ENCODE measurements around the gene RGS14. TPM values are rescaled to one million over a fixed set of nuclear protein-coding genes. Genes with fewer than 3 reads are reported as not detected.

RGS14 gene
- total RNA-seq, 4 donors from 2014 or later = 16.5 to 49.6 (median 24.4) TPM

GRCh38 chr5:177405805-177406204, 48.1 kb downstream of the RGS14 start:
- Histone ChIP-seq H3K9me3 (no peaks in the 10 kb centered on the region), H3K4me1 (peaks cover 20 to 40% (median 31%) of the 10 kb centered on the region in 4 donors), H3K27ac (no peak overlapping the region), H3K27me3 (peaks cover 31% of the 10 kb centered on the region), H3K36me3 (no peaks in the 10 kb centered on the region), H3K4me3 (no peak overlapping the region)
- no peak for TF ChIP-seq POLR2A (IDR thresholded peaks at IDR 0.05)
- no peak for TF ChIP-seq POLR2AphosphoS5 (IDR thresholded peaks at IDR 0.05)
- no peak for TF ChIP-seq EP300 (IDR thresholded peaks at IDR 0.05; ENCODE audit: low read depth)
- TF ChIP-seq, protein P1, sequence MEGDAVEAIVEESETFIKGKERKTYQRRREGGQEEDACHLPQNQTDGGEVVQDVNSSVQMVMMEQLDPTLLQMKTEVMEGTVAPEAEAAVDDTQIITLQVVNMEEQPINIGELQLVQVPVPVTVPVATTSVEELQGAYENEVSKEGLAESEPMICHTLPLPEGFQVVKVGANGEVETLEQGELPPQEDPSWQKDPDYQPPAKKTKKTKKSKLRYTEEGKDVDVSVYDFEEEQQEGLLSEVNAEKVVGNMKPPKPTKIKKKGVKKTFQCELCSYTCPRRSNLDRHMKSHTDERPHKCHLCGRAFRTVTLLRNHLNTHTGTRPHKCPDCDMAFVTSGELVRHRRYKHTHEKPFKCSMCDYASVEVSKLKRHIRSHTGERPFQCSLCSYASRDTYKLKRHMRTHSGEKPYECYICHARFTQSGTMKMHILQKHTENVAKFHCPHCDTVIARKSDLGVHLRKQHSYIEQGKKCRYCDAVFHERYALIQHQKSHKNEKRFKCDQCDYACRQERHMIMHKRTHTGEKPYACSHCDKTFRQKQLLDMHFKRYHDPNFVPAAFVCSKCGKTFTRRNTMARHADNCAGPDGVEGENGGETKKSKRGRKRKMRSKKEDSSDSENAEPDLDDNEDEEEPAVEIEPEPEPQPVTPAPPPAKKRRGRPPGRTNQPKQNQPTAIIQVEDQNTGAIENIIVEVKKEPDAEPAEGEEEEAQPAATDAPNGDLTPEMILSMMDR (IDR thresholded peaks at IDR 0.05) = no peak
- DNase-seq = peak; percentile 61
- intact Hi-C loops (cut with DNase I; ENCODE audit: low total_unique reads) = no loop called here
- WGBS, 2 donors (ENCODE audit: low coverage in 1 of 2) = 69% methylated on average over 5 of the region's 5 CpGs; no CpG with 5 or more reads in 1 of the 2 donors
- in situ Hi-C loops (cut with MboI; ENCODE audit: low pct_ligation_motif_present in 1 of 4, low pct_unique_long_range_greater_than_20kb in 1 of 4, low sequenced_read_pairs in 3 of 4) = no loop called here

DNA sequence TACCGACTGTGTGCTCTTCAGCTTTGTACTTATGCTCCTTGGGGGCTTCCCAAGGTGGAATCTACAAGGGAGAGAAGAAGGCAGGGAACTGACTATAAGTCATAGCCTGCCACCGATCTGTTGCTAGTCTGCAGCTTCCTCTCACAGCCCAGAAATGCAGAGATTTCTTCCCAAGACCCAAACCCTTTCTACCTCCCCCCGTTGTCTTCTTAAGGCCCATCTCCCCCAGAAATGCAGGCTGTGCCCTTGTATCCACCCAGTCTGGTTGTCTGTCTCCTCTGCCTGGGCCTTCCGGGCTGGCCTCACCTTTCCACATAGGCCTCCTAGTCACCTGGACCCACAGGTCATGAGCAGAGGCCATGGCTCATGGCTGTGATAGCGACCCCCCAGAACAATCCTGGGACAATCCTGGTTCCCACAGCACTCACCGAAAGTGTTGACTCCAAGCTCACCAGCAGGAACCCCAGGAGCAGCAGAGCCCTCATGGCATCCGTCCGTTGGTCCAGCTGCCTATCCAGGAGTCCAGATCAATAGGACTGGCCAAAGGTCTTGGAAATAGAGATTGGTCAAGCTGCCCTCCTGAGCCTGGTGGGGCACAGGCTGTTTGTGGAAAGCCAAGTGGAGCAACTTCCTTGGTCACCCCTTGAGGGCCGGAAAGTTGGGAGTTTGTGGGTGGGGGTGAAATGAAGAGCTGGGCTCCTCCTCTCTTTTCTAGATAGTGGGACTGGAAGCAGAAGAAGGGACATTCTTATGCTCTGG, 51.5 kb downstream of the RGS14 start, which contains the start of gene F12:
F12 (minus strand) TSS at position 522 of the 759 bp plus-strand sequence; CDS start at position 485, 37 bp downstream.
- no peak for TF ChIP-seq POLR2AphosphoS5 (IDR thresholded peaks at IDR 0.05)
- TF ChIP-seq EP300 (IDR thresholded peaks at IDR 0.05; ENCODE audit: low read depth) = no peak
- no peak for TF ChIP-seq POLR2A (IDR thresholded peaks at IDR 0.05)
- TF ChIP-seq, protein P1 (IDR thresholded peaks at IDR 0.05) = no peak
- in situ Hi-C loops (cut with MboI; ENCODE audit: low pct_ligation_motif_present in 1 of 4, low pct_unique_long_range_greater_than_20kb in 1 of 4, low sequenced_read_pairs in 3 of 4) (no loop called here), intact Hi-C loops (cut with DNase I; ENCODE audit: low total_unique reads) (no loop called here)
- peaks cover 6 to 16% (median 9%) of the 10 kb centered on the region in 4 donors for H3K4me1 ChIP-seq
- no peaks in the 10 kb centered on the region for H3K9me3 ChIP-seq
- no peaks in the 10 kb centered on the region for H3K27me3 ChIP-seq
- 92 to 100% methylated on average over 2 to 8 of the region's 9 CpGs for WGBS, 2 donors (ENCODE audit: low coverage in 1 of 2)
- no peak for DNase-seq
- H3K36me3 ChIP-seq = no peaks in the 10 kb centered on the region
- H3K4me3 ChIP-seq = no peak within 1 kb of the TSS
- no peak within 1 kb of the TSS for H3K27ac ChIP-seq

- DNase-seq = no peak
- 87% methylated on average over 3 of the region's 3 CpGs; no CpG with 5 or more reads in 1 of the 2 donors for WGBS, 2 donors (ENCODE audit: low coverage in 1 of 2)
- Histone ChIP-seq H3K27ac (no peak overlapping the region), H3K36me3 (no peaks in the 10 kb centered on the region), H3K9me3 (no peaks in the 10 kb centered on the region), H3K27me3 (no peaks in the 10 kb centered on the region), H3K4me3 (no peak overlapping the region), H3K4me1 (peaks cover 0 to 2% (median 0%) of the 10 kb centered on the region in 4 donors)
- no peak for TF ChIP-seq POLR2A (IDR thresholded peaks at IDR 0.05)
- TF ChIP-seq, protein P1 (IDR thresholded peaks at IDR 0.05) = no peak
- TF ChIP-seq POLR2AphosphoS5 (IDR thresholded peaks at IDR 0.05) = no peak
- TF ChIP-seq EP300 (IDR thresholded peaks at IDR 0.05; ENCODE audit: low read depth) = no peak
- in situ Hi-C loops (cut with MboI; ENCODE audit: low pct_ligation_motif_present in 1 of 4, low pct_unique_long_range_greater_than_20kb in 1 of 4, low sequenced_read_pairs in 3 of 4) = no loop called here
- intact Hi-C loops (cut with DNase I; ENCODE audit: low total_unique reads) = loop anchor here (10.0 kb wide), 1 partner anchor 804 kb away; no protein-coding TSS in a partner anchor
Observed at GRCh38 chr5:177410575-177410974, 52.9 kb downstream of the RGS14 start.

- Histone ChIP-seq H3K27ac (peak overlapping the region; percentile 26 to 61 (median 37)), H3K9me3 (no peaks in the 10 kb centered on the region), H3K36me3 (no peaks in the 10 kb centered on the region), H3K4me1 (peaks cover 0 to 11% (median 0%) of the 10 kb centered on the region in 4 donors), H3K27me3 (no peaks in the 10 kb centered on the region), H3K4me3 (no peak overlapping the region)
- intact Hi-C loops (cut with DNase I; ENCODE audit: low total_unique reads) = loop anchor here (10.0 kb wide), 1 partner anchor 802 kb away; no protein-coding TSS in a partner anchor
- 71 to 77% methylated on average over 8 of the region's 8 CpGs for WGBS, 2 donors (ENCODE audit: low coverage in 1 of 2)
- in situ Hi-C loops (cut with MboI; ENCODE audit: low pct_ligation_motif_present in 1 of 4, low pct_unique_long_range_greater_than_20kb in 1 of 4, low sequenced_read_pairs in 3 of 4) = no loop called here
- no peak for TF ChIP-seq POLR2A (IDR thresholded peaks at IDR 0.05)
- TF ChIP-seq, protein P1 (IDR thresholded peaks at IDR 0.05) = no peak
- TF ChIP-seq POLR2AphosphoS5 (IDR thresholded peaks at IDR 0.05) = no peak
- TF ChIP-seq EP300 (IDR thresholded peaks at IDR 0.05; ENCODE audit: low read depth) = no peak
- no peak for DNase-seq
Observed at GRCh38 chr5:177412603-177413233, 55.0 kb downstream of the RGS14 start.
